PC-3 (cell line): Measurements from ENCODE around the gene COL8A1. TPM values are rescaled to one million over a fixed set of nuclear protein-coding genes. Genes with fewer than 3 reads are reported as not detected.

Source experiments
- ATAC-seq: fragments of 200-7000 bp; cut with Tn5 transposase; 2 replicates; pipeline ENCODE4 v1.9.1; 2020; ENCODE audit warnings: mild to moderate bottlenecking, moderate library complexity
- BruUV-seq: library from RNA; stranded (reverse); fragments of 400-500 nt; replicated peaks from 2 replicates; lab custom pipeline; 2021; lab: Mats Ljungman, UMichigan
- CTCF ChIA-PET: fragments of 300-600 bp; sonication (Branson Sonifier 250); formaldehyde crosslinking; loops from one replicate; lab custom pipeline; 2022; ENCODE audit warnings: antibody characterized with exemption; lab: Charles Lee
- POLR2A ChIA-PET: fragments of 300-600 bp; sonication (Branson Sonifier 250); formaldehyde crosslinking; loops from one replicate; lab custom pipeline; 2022; ENCODE audit warnings: antibody characterized with exemption; ENCODE audit not compliant: unreplicated experiment; lab: Charles Lee
- DNase-seq: peaks from one replicate; pipeline ENCODE4 v3.0.0-alpha.2; 2015
- H2AFZ ChIP-seq: fragments of 300-600 bp; sonication (generic); 2 replicates; pipeline ENCODE4 v1.6.0; 2016; ENCODE audit warnings: antibody characterized with exemption, low read length
- H3F3A ChIP-seq: fragments of 300-600 bp; sonication (generic); one replicate; pipeline ENCODE4 v1.6.0; 2017; ENCODE audit warnings: antibody characterized with exemption, low read length, control low read depth, mild to moderate bottlenecking; ENCODE audit not compliant: unreplicated experiment
- H3K27ac ChIP-seq: fragments of 300-600 bp; sonication (generic); 2 replicates; pipeline ENCODE4 v1.5.1; 2016; ENCODE audit warnings: mild to moderate bottlenecking, low read length
- H3K27me3 ChIP-seq: fragments of 300-600 bp; sonication (generic); 2 replicates; pipeline ENCODE4 v1.6.1; 2016; ENCODE audit warnings: low read length, mixed read lengths
- H3K36me3 ChIP-seq: fragments of 300-600 bp; sonication (generic); 2 replicates; pipeline ENCODE4 v1.6.1; 2016; ENCODE audit warnings: low read depth, mixed run types, low read length, mixed read lengths
- H3K4me1 ChIP-seq: fragments of 300-600 bp; sonication (generic); 2 replicates; pipeline ENCODE4 v1.5.1; 2016; ENCODE audit warnings: low read length; ENCODE audit not compliant: insufficient read depth
- H3K4me2 ChIP-seq: fragments of 300-600 bp; sonication (generic); 2 replicates; pipeline ENCODE4 v1.6.0; 2016; ENCODE audit warnings: low read length
- H3K4me3 ChIP-seq: fragments of 300-600 bp; sonication (generic); 2 replicates; pipeline ENCODE4 v1.5.1; 2016; ENCODE audit warnings: mild to moderate bottlenecking, low read length, mixed read lengths
- H3K79me2 ChIP-seq: fragments of 300-600 bp; sonication (generic); 2 replicates; pipeline ENCODE4 v1.6.1; 2017; ENCODE audit warnings: low read length, mixed read lengths
- H3K9ac ChIP-seq: fragments of 300-600 bp; sonication (generic); 2 replicates; pipeline ENCODE4 v1.6.0; 2016; ENCODE audit warnings: mild to moderate bottlenecking, low read length
- H3K9me2 ChIP-seq: fragments of 300-600 bp; sonication (generic); replicated peaks from 2 replicates; pipeline ENCODE4 v1.6.1; 2016; ENCODE audit warnings: mixed run types, low read length, mixed read lengths
- H3K9me3 ChIP-seq: fragments of 300-600 bp; sonication (generic); 2 replicates; pipeline ENCODE4 v1.6.1; 2016; ENCODE audit warnings: low read length, mixed read lengths
- H4K20me1 ChIP-seq: fragments of 300-600 bp; sonication (generic); 2 replicates; pipeline ENCODE4 v1.6.1; 2016; ENCODE audit warnings: low read length, mixed read lengths
- EZH2 ChIP-seq: fragments of 300-600 bp; sonication (generic); IDR thresholded peaks from one replicate; pipeline ENCODE4 v1.6.1; 2017; ENCODE audit warnings: antibody characterized with exemption, mild to moderate bottlenecking, low read length; ENCODE audit not compliant: unreplicated experiment
- EZH2phosphoT487 ChIP-seq: fragments of 300-600 bp; sonication (generic); IDR thresholded peaks from 2 replicates; pipeline ENCODE4 v1.6.1; 2018; ENCODE audit warnings: mild to moderate bottlenecking, antibody characterized with exemption, low read length, borderline replicate concordance
- intact Hi-C: fragments of 100-400 bp; cut with micrococcal nuclease; formaldehyde crosslinking; loops from 2 replicates; pipeline ENCODE4 v1.9.0; 2023
- total RNA-seq: library from RNA; depleted of rRNA; stranded (reverse); fragments of >200 nt; gene quantifications from 2 replicates; pipeline ENCODE4 v1.2.3, GENCODE V29; 2014
- TF ChIP-seq, protein P1 (sequence below): fragments of 300-600 bp; sonication (generic); conservative IDR thresholded peaks from 2 replicates; pipeline ENCODE4 v1.5.1; 2017; ENCODE audit warnings: antibody characterized with exemption, low read depth, mild to moderate bottlenecking, low read length

Gene COL8A1
- total RNA-seq, 1 experiment from 2014 or later = 2.4 TPM

DNA sequence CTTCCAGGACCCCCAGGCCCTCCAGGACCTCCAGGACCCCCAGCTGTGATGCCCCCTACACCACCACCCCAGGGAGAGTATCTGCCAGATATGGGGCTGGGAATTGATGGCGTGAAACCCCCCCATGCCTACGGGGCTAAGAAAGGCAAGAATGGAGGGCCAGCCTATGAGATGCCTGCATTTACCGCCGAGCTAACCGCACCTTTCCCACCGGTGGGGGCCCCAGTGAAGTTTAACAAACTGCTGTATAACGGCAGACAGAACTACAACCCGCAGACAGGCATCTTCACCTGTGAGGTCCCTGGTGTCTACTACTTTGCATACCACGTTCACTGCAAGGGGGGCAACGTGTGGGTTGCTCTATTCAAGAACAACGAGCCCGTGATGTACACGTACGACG is 157.2 kb downstream of the COL8A1 start:
- no TSS peak for BruUV-seq
- Histone ChIP-seq H3K27ac (no peak overlapping the region), H3K4me2 (no peak overlapping the region), H3K27me3 (no peaks in the 10 kb centered on the region), H3K4me1 (no peaks in the 10 kb centered on the region), H4K20me1 (no peaks in the 10 kb centered on the region), H3F3A (no peaks in the 10 kb centered on the region), H3K9me2 (no peaks in the 10 kb centered on the region), H2AFZ (no peak overlapping the region), H3K9me3 (no peaks in the 10 kb centered on the region), H3K4me3 (no peak overlapping the region), H3K79me2 (no peaks in the 10 kb centered on the region), H3K36me3 (no peaks in the 10 kb centered on the region), H3K9ac (no peak overlapping the region)
- ATAC-seq (no peak), DNase-seq (no peak)
- CTCF ChIA-PET = no interaction called here
- POLR2A ChIA-PET = no interaction called here
- no peak for TF ChIP-seq EZH2phosphoT487
- TF ChIP-seq, protein P1, sequence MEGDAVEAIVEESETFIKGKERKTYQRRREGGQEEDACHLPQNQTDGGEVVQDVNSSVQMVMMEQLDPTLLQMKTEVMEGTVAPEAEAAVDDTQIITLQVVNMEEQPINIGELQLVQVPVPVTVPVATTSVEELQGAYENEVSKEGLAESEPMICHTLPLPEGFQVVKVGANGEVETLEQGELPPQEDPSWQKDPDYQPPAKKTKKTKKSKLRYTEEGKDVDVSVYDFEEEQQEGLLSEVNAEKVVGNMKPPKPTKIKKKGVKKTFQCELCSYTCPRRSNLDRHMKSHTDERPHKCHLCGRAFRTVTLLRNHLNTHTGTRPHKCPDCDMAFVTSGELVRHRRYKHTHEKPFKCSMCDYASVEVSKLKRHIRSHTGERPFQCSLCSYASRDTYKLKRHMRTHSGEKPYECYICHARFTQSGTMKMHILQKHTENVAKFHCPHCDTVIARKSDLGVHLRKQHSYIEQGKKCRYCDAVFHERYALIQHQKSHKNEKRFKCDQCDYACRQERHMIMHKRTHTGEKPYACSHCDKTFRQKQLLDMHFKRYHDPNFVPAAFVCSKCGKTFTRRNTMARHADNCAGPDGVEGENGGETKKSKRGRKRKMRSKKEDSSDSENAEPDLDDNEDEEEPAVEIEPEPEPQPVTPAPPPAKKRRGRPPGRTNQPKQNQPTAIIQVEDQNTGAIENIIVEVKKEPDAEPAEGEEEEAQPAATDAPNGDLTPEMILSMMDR = no peak
- intact Hi-C loops = no loop called here

DNA sequence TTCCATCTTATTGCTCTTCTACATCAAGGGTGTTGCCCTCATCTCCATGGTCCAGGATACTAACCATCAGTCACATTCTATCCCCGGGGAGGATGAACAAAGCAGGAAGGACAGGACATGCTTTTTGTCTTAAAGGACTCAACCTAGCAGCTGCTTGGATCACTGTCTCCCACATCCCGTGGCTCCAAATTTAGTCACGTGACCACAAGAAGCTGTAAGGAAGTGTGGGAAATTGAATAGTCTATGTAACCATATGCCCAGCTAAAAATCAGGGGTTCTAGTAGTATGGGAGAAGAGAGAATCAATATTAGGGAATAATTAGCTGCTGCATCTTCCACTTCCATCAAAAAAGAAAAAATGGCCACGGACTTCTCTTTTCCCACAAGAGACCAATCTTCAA is 161.0 kb downstream of the COL8A1 start:
- intact Hi-C loops = no loop called here
- H4K20me1 ChIP-seq = no peaks in the 10 kb centered on the region
- no peak overlapping the region for H2AFZ ChIP-seq
- no peaks in the 10 kb centered on the region for H3K4me1 ChIP-seq
- ChIA-PET POLR2A (no interaction called here), CTCF (no interaction called here)
- no peaks in the 10 kb centered on the region for H3K27me3 ChIP-seq
- H3F3A ChIP-seq = no peaks in the 10 kb centered on the region
- H3K4me2 ChIP-seq = no peak overlapping the region
- H3K9me3 ChIP-seq = 0 out of 2 replicates have a peak, but pooled peaks cover 4% of the 10 kb centered on the region
- DNase-seq = no peak
- no peak overlapping the region for H3K9ac ChIP-seq
- H3K4me3 ChIP-seq = no peak overlapping the region
- H3K36me3 ChIP-seq = no peaks in the 10 kb centered on the region
- ATAC-seq = no peak
- H3K27ac ChIP-seq = no peak overlapping the region
- BruUV-seq = no TSS peak
- no peaks in the 10 kb centered on the region for H3K9me2 ChIP-seq
- no peaks in the 10 kb centered on the region for H3K79me2 ChIP-seq
- no peak for TF ChIP-seq EZH2phosphoT487
- TF ChIP-seq, protein P1 = no peak
- no peak for TF ChIP-seq EZH2

DNA sequence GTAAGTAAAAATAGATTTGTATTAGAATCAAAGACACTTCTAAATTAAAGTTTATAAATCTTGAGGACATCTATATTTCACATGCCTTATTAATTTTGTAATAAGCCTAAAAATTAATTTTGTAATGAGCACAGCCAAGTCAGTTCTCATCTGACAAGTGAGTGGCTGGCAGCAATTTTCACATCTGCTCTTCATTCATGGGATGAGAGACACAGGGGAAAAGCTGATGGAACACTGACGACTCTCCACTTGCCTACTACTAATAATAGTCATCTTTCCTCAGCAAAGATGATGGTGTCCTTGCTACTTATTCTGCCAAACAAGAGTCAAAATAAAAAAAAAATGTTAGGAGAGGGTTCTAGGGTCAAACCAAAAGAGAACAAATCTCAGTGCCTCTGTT is 164.9 kb downstream of the COL8A1 start:
- Histone ChIP-seq H3F3A (no peaks in the 10 kb centered on the region), H3K79me2 (no peaks in the 10 kb centered on the region)

More for the DNA sequence above, 164.9 kb downstream of the COL8A1 start:
- H3K9me3 ChIP-seq = peaks cover 21% of the 10 kb centered on the region
- intact Hi-C loops = loop anchor here (1.0 kb wide), 1 partner anchor 14 kb away; no protein-coding TSS in a partner anchor
- TF ChIP-seq EZH2phosphoT487 = no peak
- TF ChIP-seq, protein P1 = no peak
- TF ChIP-seq EZH2 = no peak
- no peak for DNase-seq
- H3K27ac ChIP-seq = no peak overlapping the region
- H4K20me1 ChIP-seq = no peaks in the 10 kb centered on the region
- no peak overlapping the region for H3K4me2 ChIP-seq
- no peak overlapping the region for H3K9ac ChIP-seq
- ATAC-seq = no peak
- no peaks in the 10 kb centered on the region for H3K27me3 ChIP-seq
- H3K36me3 ChIP-seq = peaks cover 12% of the 10 kb centered on the region; the same call in 1 of the 2 replicates
- no peak overlapping the region for H2AFZ ChIP-seq
- H3K4me3 ChIP-seq = no peak overlapping the region
- CTCF ChIA-PET = no interaction called here
- H3K9me2 ChIP-seq = no peaks in the 10 kb centered on the region
- POLR2A ChIA-PET = no interaction called here
- no peaks in the 10 kb centered on the region for H3K4me1 ChIP-seq
- BruUV-seq = no TSS peak
